PC-9 (cell line): ENCODE measurements around the gene PTPN21. TPM values are rescaled to one million over a fixed set of nuclear protein-coding genes. Genes with fewer than 3 reads are reported as not detected.

Experiments
- BruUV-seq: library from RNA; stranded (reverse); fragments of 400-500 nt; replicated peaks from 2 replicates; lab custom pipeline; 2021; lab: Mats Ljungman, UMichigan
- CTCF ChIA-PET: fragments of 300-600 bp; sonication (Branson Sonifier 250); formaldehyde crosslinking; loops from one replicate; lab custom pipeline; 2022; ENCODE audit warnings: antibody characterized with exemption; lab: Charles Lee
- POLR2A ChIA-PET: fragments of 300-600 bp; sonication (Branson Sonifier 250); formaldehyde crosslinking; loops from one replicate; lab custom pipeline; 2022; ENCODE audit warnings: antibody characterized with exemption; ENCODE audit not compliant: unreplicated experiment; lab: Charles Lee
- DNase-seq, 2 experiments: peaks; one replicate each; pipeline versions ENCODE4 v3.0.0 to v3.0.0-alpha.2; 2015 to 2022; ENCODE audit warnings: mixed read lengths in 1 of 2
- H2AFZ ChIP-seq: fragments of 200-600 bp; sonication (generic); 2 replicates; pipeline ENCODE4 v1.8.1; 2017; ENCODE audit warnings: antibody characterized with exemption
- H3F3A ChIP-seq: fragments of 200-600 bp; sonication (generic); 2 replicates; pipeline ENCODE4 v1.8.1; 2017; ENCODE audit warnings: antibody characterized with exemption, mild to moderate bottlenecking, low read depth; ENCODE audit not compliant: insufficient read depth
- H3K27ac ChIP-seq: fragments of 200-600 bp; sonication (generic); 2 replicates; pipeline ENCODE4 v1.6.1; 2016; ENCODE audit warnings: mixed run types
- H3K27me3 ChIP-seq: fragments of 200-600 bp; sonication (generic); 2 replicates; pipeline ENCODE4 v1.6.1; 2016; ENCODE audit warnings: low read depth, mixed run types; ENCODE audit not compliant: insufficient read depth
- H3K36me3 ChIP-seq: fragments of 200-600 bp; sonication (generic); 2 replicates; pipeline ENCODE4 v1.6.1; 2016; ENCODE audit warnings: low read depth, mixed run types
- H3K4me1 ChIP-seq: fragments of 200-600 bp; sonication (generic); replicated peaks from 2 replicates; pipeline ENCODE4 v1.6.1; 2016; ENCODE audit warnings: mixed run types; ENCODE audit not compliant: insufficient read depth
- H3K4me2 ChIP-seq: fragments of 200-600 bp; sonication (generic); 2 replicates; pipeline ENCODE4 v1.6.1; 2017; ENCODE audit warnings: mixed run types
- H3K4me3 ChIP-seq: fragments of 200-600 bp; sonication (generic); 2 replicates; pipeline ENCODE4 v1.6.1; 2016; ENCODE audit warnings: mixed run types
- H3K79me2 ChIP-seq: fragments of 200-600 bp; sonication (generic); 2 replicates; pipeline ENCODE4 v1.6.1; 2017; ENCODE audit warnings: low read depth, mixed run types
- H3K9me2 ChIP-seq: fragments of 200-600 bp; sonication (generic); 2 replicates; pipeline ENCODE4 v1.8.1; 2017; ENCODE audit warnings: mild to moderate bottlenecking; ENCODE audit not compliant: insufficient read depth
- H3K9me3 ChIP-seq: fragments of 200-600 bp; sonication (generic); 2 replicates; pipeline ENCODE4 v1.8.1; 2016; ENCODE audit warnings: low read depth; ENCODE audit not compliant: insufficient read depth
- H4K20me1 ChIP-seq: fragments of 200-600 bp; sonication (generic); 2 replicates; pipeline ENCODE4 v1.8.1; 2017; ENCODE audit not compliant: insufficient read depth
- CTCF ChIP-seq: fragments of 200-600 bp; sonication (generic); conservative IDR thresholded peaks from 2 replicates; pipeline ENCODE4 v1.6.1; 2017; ENCODE audit warnings: mixed run types, antibody characterized with exemption, mild to moderate bottlenecking, moderate library complexity
- EZH2 ChIP-seq: fragments of 200-600 bp; sonication (generic); IDR thresholded peaks from 2 replicates; pipeline ENCODE4 v1.8.0; 2017; ENCODE audit warnings: antibody characterized with exemption, low read depth
- intact Hi-C: fragments of 100-400 bp; cut with micrococcal nuclease; formaldehyde crosslinking; loops from one replicate; pipeline ENCODE4 v1.10.0; 2022; ENCODE audit not compliant: unreplicated experiment
- total RNA-seq: library from RNA; stranded (reverse); gene quantifications from 2 replicates; pipeline ENCODE4 v1.2.3, GENCODE V29; 2021

PTPN21 gene
- total RNA-seq, 1 experiment from 2014 or later, result 4.0 TPM

DNA sequence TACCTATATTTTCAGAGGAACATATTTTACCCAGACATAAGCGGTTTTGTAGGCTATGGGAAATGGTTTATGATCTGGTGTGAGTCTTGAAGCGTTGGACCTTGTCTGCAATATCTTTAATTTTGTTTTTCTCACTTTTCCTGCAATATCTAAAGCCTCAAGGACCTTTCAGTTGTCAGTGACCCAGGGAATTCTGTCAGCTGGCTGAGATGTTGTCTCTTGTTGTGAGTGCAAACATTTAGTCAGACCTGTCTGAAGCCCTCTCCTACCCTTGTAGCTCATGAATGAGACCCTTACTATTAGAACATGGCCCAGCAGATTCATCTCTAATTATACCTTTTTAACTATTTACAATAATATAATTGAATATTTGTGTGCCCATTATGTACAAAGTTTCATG lies 115.7 kb downstream of the PTPN21 start:
- Histone ChIP-seq H3K4me2 (no peak overlapping the region), H2AFZ (no peak overlapping the region), H3K79me2 (no peaks in the 10 kb centered on the region), H3K27me3 (no peaks in the 10 kb centered on the region), H3K9me2 (no peaks in the 10 kb centered on the region), H3F3A (no peaks in the 10 kb centered on the region), H3K4me1 (no peaks in the 10 kb centered on the region), H4K20me1 (no peaks in the 10 kb centered on the region), H3K36me3 (no peaks in the 10 kb centered on the region), H3K4me3 (no peak overlapping the region), H3K27ac (no peak overlapping the region), H3K9me3 (no peaks in the 10 kb centered on the region)
- no peak for TF ChIP-seq EZH2
- TF ChIP-seq CTCF, result no peak
- CTCF ChIA-PET, result no interaction called here
- POLR2A ChIA-PET, result no interaction called here
- no TSS peak for BruUV-seq
- DNase-seq, result no peak
- intact Hi-C loops, result no loop called here

GRCh38 chr14:88437658-88438057 lies 117.1 kb downstream of the PTPN21 start:
- no peak for DNase-seq
- Histone ChIP-seq H3K27ac (no peak overlapping the region), H4K20me1 (no peaks in the 10 kb centered on the region), H3F3A (no peaks in the 10 kb centered on the region), H3K4me3 (no peak overlapping the region), H3K79me2 (no peaks in the 10 kb centered on the region), H3K9me2 (no peaks in the 10 kb centered on the region), H3K4me1 (no peaks in the 10 kb centered on the region), H3K27me3 (no peaks in the 10 kb centered on the region), H3K4me2 (no peak overlapping the region), H2AFZ (no peak overlapping the region), H3K9me3 (no peaks in the 10 kb centered on the region), H3K36me3 (no peaks in the 10 kb centered on the region)
- no TSS peak for BruUV-seq
- ChIA-PET POLR2A (no interaction called here), CTCF (no interaction called here)
- intact Hi-C loops, result no loop called here
- TF ChIP-seq CTCF (0 out of 2 replicates have a peak, but pooled peaks have one; percentile 37), EZH2 (no peak)

GRCh38 chr14:88430976-88431375 lies 123.8 kb downstream of the PTPN21 start:
- DNase-seq, result no peak
- H3K79me2 ChIP-seq, result no peaks in the 10 kb centered on the region
- no peaks in the 10 kb centered on the region for H3F3A ChIP-seq
- H3K27me3 ChIP-seq, result no peaks in the 10 kb centered on the region
- H3K4me3 ChIP-seq, result no peak overlapping the region
- no peaks in the 10 kb centered on the region for H3K9me3 ChIP-seq
- H3K36me3 ChIP-seq, result no peaks in the 10 kb centered on the region
- BruUV-seq, result no TSS peak
- POLR2A ChIA-PET, result no interaction called here
- no peak overlapping the region for H2AFZ ChIP-seq
- no peaks in the 10 kb centered on the region for H4K20me1 ChIP-seq
- no peak overlapping the region for H3K4me2 ChIP-seq
- TF ChIP-seq EZH2, result no peak
- no peak for TF ChIP-seq CTCF
- no peaks in the 10 kb centered on the region for H3K4me1 ChIP-seq
- H3K27ac ChIP-seq, result no peak overlapping the region
- intact Hi-C loops, result no loop called here
- no peaks in the 10 kb centered on the region for H3K9me2 ChIP-seq
- CTCF ChIA-PET, result no interaction called here
